HUES6 (cell line): Measurements from ENCODE around the gene KIF6.

Experiments used
- H3K27ac ChIP-seq: 2 replicates; pipeline ENCODE4 v1.7.0; 2013; ENCODE audit warnings: low read depth, mild to moderate bottlenecking, low read length, inconsistent platforms
- H3K27me3 ChIP-seq: 2 replicates; pipeline ENCODE4 v1.6.1; 2013; ENCODE audit warnings: low read length; ENCODE audit not compliant: control insufficient read depth, insufficient read depth
- H3K36me3 ChIP-seq: 2 replicates; pipeline ENCODE4 v1.6.1; 2013; ENCODE audit warnings: low read length; ENCODE audit not compliant: control insufficient read depth, insufficient read depth
- H3K4me1 ChIP-seq: 2 replicates; pipeline ENCODE4 v1.6.1; 2013; ENCODE audit warnings: low read length; ENCODE audit not compliant: control insufficient read depth, insufficient read depth
- H3K4me3 ChIP-seq: 2 replicates; pipeline ENCODE4 v1.5.1; 2013; ENCODE audit warnings: low read depth, low read length
- H3K9ac ChIP-seq: one replicate; pipeline ENCODE4 v1.6.1; 2013; ENCODE audit warnings: mild to moderate bottlenecking, low read length
- H3K9me3 ChIP-seq: 2 replicates; pipeline ENCODE4 v1.6.1; 2013; ENCODE audit warnings: low read depth, low read length; ENCODE audit not compliant: control insufficient read depth, insufficient read depth

Gene KIF6

GRCh38 chr6:39590871-39591393 lies 134.3 kb downstream of the KIF6 start:
- H3K9me3 ChIP-seq, result no peaks in the 10 kb centered on the region
- no peak overlapping the region for H3K4me3 ChIP-seq
- H3K36me3 ChIP-seq, result no peaks in the 10 kb centered on the region
- H3K9ac ChIP-seq, result no peak overlapping the region
- H3K4me1 ChIP-seq, result peaks cover 10% of the 10 kb centered on the region; the same call in 1 of the 2 replicates
- no peaks in the 10 kb centered on the region for H3K27me3 ChIP-seq
- no peak overlapping the region for H3K27ac ChIP-seq

DNA sequence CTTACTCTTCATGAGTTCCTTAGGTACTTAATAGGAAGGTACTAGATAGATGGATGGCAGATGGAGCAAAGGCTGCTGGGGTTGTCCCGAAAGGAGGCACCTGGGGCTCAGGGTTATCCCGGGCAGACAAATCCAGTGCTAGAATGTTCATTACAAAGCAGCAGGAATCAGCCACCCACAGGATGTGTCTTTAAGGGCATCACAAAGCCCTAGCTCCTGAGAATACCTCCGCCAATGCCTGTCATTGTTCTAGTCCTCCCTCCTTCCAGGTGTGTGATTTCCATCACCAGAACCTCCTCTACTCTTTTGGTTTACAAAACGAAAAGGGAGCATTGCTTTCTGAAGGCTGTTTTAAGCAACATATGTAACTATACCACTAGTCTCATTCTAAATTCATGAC lies 138.1 kb downstream of the KIF6 start:
- H3K36me3 ChIP-seq, result no peaks in the 10 kb centered on the region
- peaks cover 7% of the 10 kb centered on the region; the same call in 1 of the 2 replicates for H3K9me3 ChIP-seq
- H3K4me1 ChIP-seq, result peaks cover 10% of the 10 kb centered on the region; the same call in 1 of the 2 replicates
- H3K27ac ChIP-seq, result no peak overlapping the region
- no peaks in the 10 kb centered on the region for H3K27me3 ChIP-seq
- no peak overlapping the region for H3K4me3 ChIP-seq
- no peak overlapping the region for H3K9ac ChIP-seq

DNA sequence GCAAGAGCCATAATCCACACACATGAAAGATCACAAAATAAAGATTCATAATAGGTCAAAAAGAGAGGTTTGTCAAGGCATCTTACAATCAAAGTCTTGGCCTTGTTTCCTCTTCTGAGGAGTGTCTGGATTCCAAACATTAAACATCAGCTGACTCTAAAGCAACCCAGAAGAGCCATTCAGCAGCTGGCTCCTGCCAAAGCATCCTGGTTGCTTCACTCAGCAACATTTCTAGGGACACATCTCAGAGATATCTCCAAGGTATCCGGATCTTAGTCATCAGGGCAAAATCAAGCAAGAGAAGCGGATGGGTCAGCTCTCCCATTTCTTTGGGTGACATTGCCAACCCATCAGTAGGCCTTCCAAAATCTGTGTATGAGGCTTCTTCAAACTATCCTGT lies 139.6 kb downstream of the KIF6 start:
- H3K9ac ChIP-seq, result no peak overlapping the region
- peaks cover 7% of the 10 kb centered on the region; the same call in 1 of the 2 replicates for H3K9me3 ChIP-seq
- H3K4me3 ChIP-seq, result no peak overlapping the region
- no peaks in the 10 kb centered on the region for H3K27me3 ChIP-seq
- H3K27ac ChIP-seq, result no peak overlapping the region
- no peaks in the 10 kb centered on the region for H3K36me3 ChIP-seq
- H3K4me1 ChIP-seq, result peaks cover 2% of the 10 kb centered on the region; the same call in 1 of the 2 replicates

DNA sequence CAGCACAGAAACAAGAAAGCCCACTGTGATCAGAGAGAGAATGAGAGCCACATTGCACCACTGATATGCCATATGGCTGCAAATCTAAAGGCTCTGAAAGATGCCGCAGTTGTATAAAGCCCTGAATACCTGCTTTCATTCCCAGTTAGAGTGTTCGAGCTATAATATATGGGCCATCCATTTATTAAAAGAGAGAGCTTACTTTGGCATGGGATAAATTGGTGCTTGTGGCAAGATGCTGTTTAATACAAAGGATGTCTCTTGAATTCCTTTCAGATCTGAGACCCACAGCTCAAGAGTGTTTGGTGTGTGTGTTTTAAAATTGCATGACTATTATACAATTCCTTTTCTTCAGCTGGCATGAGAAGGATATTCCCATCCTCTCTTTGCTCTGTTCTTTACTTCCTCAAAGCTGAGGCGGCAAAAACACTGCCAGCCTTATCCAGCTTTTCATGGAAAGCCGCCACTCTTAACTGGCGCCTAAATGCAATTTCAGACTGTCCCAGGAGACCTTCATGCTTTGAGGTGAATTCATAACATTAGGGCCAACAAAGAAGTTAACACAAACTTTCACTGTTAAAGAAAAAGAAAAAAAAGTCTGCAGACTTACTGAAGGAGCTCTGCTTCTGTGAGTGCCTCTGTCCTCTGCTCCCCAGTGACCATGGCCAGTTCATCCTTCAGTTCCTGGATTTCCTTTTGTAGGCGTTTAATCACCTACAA lies 147.6 kb downstream of the KIF6 start:
- Histone ChIP-seq H3K4me3 (no peak overlapping the region), H3K27ac (no peak overlapping the region), H3K9me3 (no peaks in the 10 kb centered on the region), H3K4me1 (no peaks in the 10 kb centered on the region), H3K36me3 (no peaks in the 10 kb centered on the region), H3K27me3 (no peaks in the 10 kb centered on the region), H3K9ac (no peak overlapping the region)

DNA sequence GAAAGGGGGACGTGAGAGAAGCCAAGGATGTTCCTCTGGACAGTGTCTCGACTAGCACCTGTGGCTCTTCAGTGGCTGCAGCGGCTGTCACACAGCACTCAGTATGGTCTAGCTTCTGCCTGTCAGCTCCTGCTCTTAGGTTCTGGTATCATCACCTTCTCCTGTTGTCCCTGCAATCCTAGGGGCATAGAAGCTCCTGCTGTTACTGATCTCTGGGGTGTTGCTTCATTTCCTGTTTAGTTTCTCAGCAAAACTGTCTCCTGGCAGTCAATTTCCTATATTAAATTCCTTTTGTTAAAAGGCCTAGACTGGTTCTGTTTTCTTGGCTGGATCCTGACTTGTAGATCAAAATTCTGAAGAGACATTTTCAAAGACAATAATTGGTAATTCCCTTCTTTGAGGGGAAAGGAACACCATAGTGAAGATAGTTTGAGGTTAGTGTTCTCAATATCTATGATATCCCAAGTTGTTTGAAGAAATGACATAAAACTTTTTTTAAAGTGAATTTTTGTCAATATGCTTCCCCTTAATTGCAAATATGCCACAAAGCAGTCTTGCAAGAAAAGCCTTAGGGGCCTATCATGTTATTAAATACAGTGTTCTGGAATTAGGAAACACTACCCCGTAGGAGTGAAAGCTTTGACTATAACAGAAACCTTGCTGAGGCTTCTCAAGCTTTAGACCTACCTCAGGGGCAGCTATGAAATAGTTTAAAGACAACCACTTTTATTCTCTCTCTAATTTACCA lies 148.5 kb downstream of the KIF6 start:
- H3K27me3 ChIP-seq, result no peaks in the 10 kb centered on the region
- no peak overlapping the region for H3K9ac ChIP-seq
- H3K27ac ChIP-seq, result no peak overlapping the region
- H3K9me3 ChIP-seq, result no peaks in the 10 kb centered on the region
- H3K4me1 ChIP-seq, result no peaks in the 10 kb centered on the region
- no peaks in the 10 kb centered on the region for H3K36me3 ChIP-seq
- H3K4me3 ChIP-seq, result no peak overlapping the region

DNA sequence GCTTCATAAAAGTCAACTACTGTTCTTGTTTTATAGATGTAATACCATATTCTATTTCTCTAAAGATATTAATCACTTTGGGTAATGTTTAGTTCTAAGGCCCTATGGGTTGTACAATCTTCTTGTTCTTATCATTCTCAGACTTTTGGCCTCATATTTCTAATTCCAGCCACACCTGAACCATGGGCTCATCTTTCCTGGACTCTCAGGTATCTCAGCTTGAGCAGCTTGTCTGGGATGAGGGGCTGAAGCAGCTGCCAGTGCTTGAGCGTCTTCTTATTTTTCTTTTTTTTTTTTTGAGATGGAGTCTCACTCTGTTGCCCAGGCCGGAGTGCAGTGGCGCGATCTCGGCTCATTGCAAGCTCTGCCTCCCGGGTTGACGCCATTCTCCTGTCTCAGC lies 150.2 kb downstream of the KIF6 start:
- Histone ChIP-seq H3K27me3 (no peaks in the 10 kb centered on the region), H3K9me3 (no peaks in the 10 kb centered on the region), H3K4me3 (no peak overlapping the region), H3K4me1 (no peaks in the 10 kb centered on the region), H3K27ac (no peak overlapping the region), H3K36me3 (no peaks in the 10 kb centered on the region), H3K9ac (no peak overlapping the region)

- no peak overlapping the region for H3K4me3 ChIP-seq
- H3K27me3 ChIP-seq, result no peaks in the 10 kb centered on the region
- no peak overlapping the region for H3K9ac ChIP-seq
- H3K4me1 ChIP-seq, result no peaks in the 10 kb centered on the region
- H3K27ac ChIP-seq, result no peak overlapping the region
- H3K36me3 ChIP-seq, result no peaks in the 10 kb centered on the region
- H3K9me3 ChIP-seq, result no peaks in the 10 kb centered on the region
These were observed 151.7 kb downstream of the KIF6 start for GRCh38 chr6:39573541-39573940.

DNA sequence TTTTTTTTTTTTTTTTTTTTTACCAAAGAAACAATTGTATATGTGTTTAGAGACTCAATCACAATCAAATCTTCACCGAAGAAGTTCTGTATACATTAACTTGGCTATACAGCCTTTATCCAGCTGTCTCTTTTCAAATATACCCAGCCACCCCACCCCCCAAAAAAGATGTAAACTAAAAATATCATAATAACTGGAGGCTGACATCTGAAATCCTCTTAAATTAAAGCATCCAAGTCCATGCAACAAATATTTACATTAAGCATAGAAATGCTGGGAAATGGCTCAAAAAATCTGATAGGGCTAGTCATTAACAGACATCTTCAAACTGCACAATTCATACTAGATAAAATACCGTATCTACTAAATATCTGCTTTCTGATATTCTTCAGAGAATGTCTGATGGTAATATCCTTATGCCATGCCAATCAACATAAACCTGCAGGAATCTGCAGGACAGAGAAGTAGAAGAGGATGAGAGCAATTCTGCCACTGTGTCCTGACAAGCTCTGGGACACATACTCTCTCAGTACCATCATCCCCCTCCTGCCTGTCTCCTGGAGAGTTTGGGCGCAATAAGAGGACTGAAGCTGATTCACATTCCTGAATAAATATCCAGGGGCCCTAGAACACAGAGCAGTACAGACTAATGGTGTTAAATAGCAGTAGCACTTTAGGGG lies 152.4 kb downstream of the KIF6 start:
- no peaks in the 10 kb centered on the region for H3K36me3 ChIP-seq
- H3K4me3 ChIP-seq, result no peak overlapping the region
- H3K27me3 ChIP-seq, result no peaks in the 10 kb centered on the region
- H3K9me3 ChIP-seq, result no peaks in the 10 kb centered on the region
- H3K27ac ChIP-seq, result no peak overlapping the region
- no peaks in the 10 kb centered on the region for H3K4me1 ChIP-seq
- no peak overlapping the region for H3K9ac ChIP-seq

- Histone ChIP-seq H3K4me3 (no peak overlapping the region), H3K4me1 (no peaks in the 10 kb centered on the region), H3K9ac (no peak overlapping the region), H3K9me3 (no peaks in the 10 kb centered on the region), H3K36me3 (no peaks in the 10 kb centered on the region), H3K27ac (no peak overlapping the region), H3K27me3 (no peaks in the 10 kb centered on the region)
These were observed 156.3 kb downstream of the KIF6 start for GRCh38 chr6:39568896-39569295.

DNA sequence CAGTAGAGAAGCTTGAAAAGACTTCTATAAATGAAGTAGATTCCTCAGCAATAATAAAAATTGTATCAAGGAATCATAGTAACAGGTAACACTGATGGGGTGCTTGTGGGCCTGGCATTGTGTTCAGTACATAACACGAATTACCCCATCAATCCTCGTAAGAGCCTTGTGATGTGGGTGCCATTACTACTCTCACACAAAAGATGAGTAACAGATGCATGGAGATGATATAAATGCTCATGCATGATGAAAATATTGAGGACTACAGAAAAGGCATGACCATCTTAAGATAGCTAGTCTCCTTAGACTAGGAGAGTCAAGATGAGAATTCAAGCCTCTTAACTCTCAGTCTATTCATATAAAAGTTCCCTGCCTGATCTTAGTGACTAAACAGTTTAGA lies 158.1 kb downstream of the KIF6 start:
- H3K9me3 ChIP-seq, result no peaks in the 10 kb centered on the region
- no peaks in the 10 kb centered on the region for H3K27me3 ChIP-seq
- no peak overlapping the region for H3K27ac ChIP-seq
- H3K4me1 ChIP-seq, result no peaks in the 10 kb centered on the region
- H3K9ac ChIP-seq, result no peak overlapping the region
- no peak overlapping the region for H3K4me3 ChIP-seq
- no peaks in the 10 kb centered on the region for H3K36me3 ChIP-seq

GRCh38 chr6:39566456-39566855 lies 158.8 kb downstream of the KIF6 start:
- Histone ChIP-seq H3K4me3 (no peak overlapping the region), H3K9ac (no peak overlapping the region), H3K36me3 (no peaks in the 10 kb centered on the region)

More at GRCh38 chr6:39566456-39566855, 158.8 kb downstream of the KIF6 start:
- H3K27me3 ChIP-seq, result no peaks in the 10 kb centered on the region
- H3K4me1 ChIP-seq, result no peaks in the 10 kb centered on the region
- H3K27ac ChIP-seq, result no peak overlapping the region
- H3K9me3 ChIP-seq, result no peaks in the 10 kb centered on the region
